Neural cell (in vitro differentiated cells): ENCODE results near the gene OLFML2B.

Experiments
- CTCF ChIP-seq: fragments of 450-650 bp; IDR thresholded peaks from 2 replicates; pipeline ENCODE4 v1.5.1; 2014; ENCODE audit warnings: antibody characterized with exemption, mild to moderate bottlenecking, moderate library complexity; ENCODE audit not compliant: poor library complexity, severe bottlenecking
- EP300 ChIP-seq: fragments of 450-650 bp; conservative IDR thresholded peaks from 2 replicates; pipeline ENCODE4 v1.6.1; 2014; ENCODE audit warnings: antibody characterized with exemption, mild to moderate bottlenecking, moderate library complexity; ENCODE audit not compliant: poor library complexity, severe bottlenecking
- EZH2 ChIP-seq: fragments of 200-600, 300-800 bp; shearing (Covaris generic), sonication (generic); IDR thresholded peaks from 2 replicates; pipeline ENCODE4 v1.6.1; 2014; ENCODE audit warnings: antibody characterized with exemption, low read length, borderline replicate concordance, mild to moderate bottlenecking; ENCODE audit not compliant: insufficient read depth, poor library complexity, severe bottlenecking
- MXI1 ChIP-seq: fragments of 450-650 bp; conservative IDR thresholded peaks from 2 replicates; pipeline ENCODE4 v1.6.1; 2014; ENCODE audit warnings: antibody characterized with exemption, mild to moderate bottlenecking; ENCODE audit not compliant: poor library complexity, severe bottlenecking
- POLR2AphosphoS5 ChIP-seq: IDR thresholded peaks from 2 replicates; pipeline ENCODE4 v1.6.1; 2012
- RAD21 ChIP-seq: fragments of 450-650 bp; conservative IDR thresholded peaks from 2 replicates; pipeline ENCODE4 v1.6.1; 2014; ENCODE audit warnings: antibody characterized with exemption, mild to moderate bottlenecking, moderate library complexity
- REST ChIP-seq: IDR thresholded peaks from 2 replicates; pipeline ENCODE4 v1.6.1; 2012; ENCODE audit warnings: borderline replicate concordance
- SMC3 ChIP-seq: fragments of 450-650 bp; conservative IDR thresholded peaks from 2 replicates; pipeline ENCODE4 v1.6.1; 2014; ENCODE audit warnings: antibody characterized with exemption, mild to moderate bottlenecking, moderate library complexity; ENCODE audit not compliant: poor library complexity
- TAF1 ChIP-seq: IDR thresholded peaks from 2 replicates; pipeline ENCODE4 v1.6.1; 2012; ENCODE audit warnings: low read depth

GRCh38 chr1:162022626-162023025, 1.0 kb downstream of the OLFML2B start:
- no peak for TF ChIP-seq POLR2AphosphoS5
- no peak for TF ChIP-seq TAF1
- TF ChIP-seq CTCF, result no peak
- no peak for TF ChIP-seq EZH2
- TF ChIP-seq RAD21, result no peak
- TF ChIP-seq SMC3, result no peak
- TF ChIP-seq MXI1, result no peak
- no peak for TF ChIP-seq REST
- no peak for TF ChIP-seq EP300
